ENCODE data around the gene RSPH3. TPM values are rescaled to one million over a fixed set of nuclear protein-coding genes. Genes with fewer than 3 reads are reported as not detected.

Gene RSPH3
- total RNA-seq, 4 donors from 2014 or later = 8.0 to 13.2 (median 11.2) TPM

DNA sequence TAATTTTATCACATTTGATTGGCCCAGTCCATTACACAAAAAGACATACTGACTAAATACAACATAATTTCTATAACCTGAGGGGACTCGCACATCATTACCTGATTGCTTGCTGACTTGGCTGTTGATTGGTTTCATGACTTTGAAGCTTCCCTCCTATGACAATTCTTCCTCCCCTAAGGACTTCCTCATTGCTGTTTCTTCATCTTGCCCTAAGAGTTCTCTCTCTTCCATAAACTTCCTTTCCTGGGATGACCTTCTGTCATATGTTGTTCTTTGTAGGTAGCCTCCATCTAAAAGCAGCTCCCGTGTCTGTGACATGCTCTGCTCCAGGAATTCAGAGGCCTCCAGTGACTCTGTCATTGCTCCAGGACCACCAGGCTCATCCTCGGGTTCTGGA is 22.6 kb downstream of the RSPH3 start:
- no peak for DNase-seq
- no peaks in the 10 kb centered on the region for H3K9me3 ChIP-seq
- intact Hi-C loops (cut with DNase I) = no loop called here
- no peak overlapping the region for H3K27ac ChIP-seq
- H3K4me3 ChIP-seq = no peak overlapping the region
- peaks cover 0 to under 1% (median 0%) of the 10 kb centered on the region in 3 donors for H3K4me1 ChIP-seq
- TF ChIP-seq, protein P1, sequence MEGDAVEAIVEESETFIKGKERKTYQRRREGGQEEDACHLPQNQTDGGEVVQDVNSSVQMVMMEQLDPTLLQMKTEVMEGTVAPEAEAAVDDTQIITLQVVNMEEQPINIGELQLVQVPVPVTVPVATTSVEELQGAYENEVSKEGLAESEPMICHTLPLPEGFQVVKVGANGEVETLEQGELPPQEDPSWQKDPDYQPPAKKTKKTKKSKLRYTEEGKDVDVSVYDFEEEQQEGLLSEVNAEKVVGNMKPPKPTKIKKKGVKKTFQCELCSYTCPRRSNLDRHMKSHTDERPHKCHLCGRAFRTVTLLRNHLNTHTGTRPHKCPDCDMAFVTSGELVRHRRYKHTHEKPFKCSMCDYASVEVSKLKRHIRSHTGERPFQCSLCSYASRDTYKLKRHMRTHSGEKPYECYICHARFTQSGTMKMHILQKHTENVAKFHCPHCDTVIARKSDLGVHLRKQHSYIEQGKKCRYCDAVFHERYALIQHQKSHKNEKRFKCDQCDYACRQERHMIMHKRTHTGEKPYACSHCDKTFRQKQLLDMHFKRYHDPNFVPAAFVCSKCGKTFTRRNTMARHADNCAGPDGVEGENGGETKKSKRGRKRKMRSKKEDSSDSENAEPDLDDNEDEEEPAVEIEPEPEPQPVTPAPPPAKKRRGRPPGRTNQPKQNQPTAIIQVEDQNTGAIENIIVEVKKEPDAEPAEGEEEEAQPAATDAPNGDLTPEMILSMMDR (IDR thresholded peaks at IDR 0.05) = no peak
- no peak for TF ChIP-seq POLR2A (IDR thresholded peaks at IDR 0.05)
- 88% methylated on average over 3 of the region's 3 CpGs for WGBS, 2 donors
- no peaks in the 10 kb centered on the region for H3K27me3 ChIP-seq
- H3K36me3 ChIP-seq = peaks cover 0 to 80% (median 4%) of the 10 kb centered on the region in 3 donors

DNA sequence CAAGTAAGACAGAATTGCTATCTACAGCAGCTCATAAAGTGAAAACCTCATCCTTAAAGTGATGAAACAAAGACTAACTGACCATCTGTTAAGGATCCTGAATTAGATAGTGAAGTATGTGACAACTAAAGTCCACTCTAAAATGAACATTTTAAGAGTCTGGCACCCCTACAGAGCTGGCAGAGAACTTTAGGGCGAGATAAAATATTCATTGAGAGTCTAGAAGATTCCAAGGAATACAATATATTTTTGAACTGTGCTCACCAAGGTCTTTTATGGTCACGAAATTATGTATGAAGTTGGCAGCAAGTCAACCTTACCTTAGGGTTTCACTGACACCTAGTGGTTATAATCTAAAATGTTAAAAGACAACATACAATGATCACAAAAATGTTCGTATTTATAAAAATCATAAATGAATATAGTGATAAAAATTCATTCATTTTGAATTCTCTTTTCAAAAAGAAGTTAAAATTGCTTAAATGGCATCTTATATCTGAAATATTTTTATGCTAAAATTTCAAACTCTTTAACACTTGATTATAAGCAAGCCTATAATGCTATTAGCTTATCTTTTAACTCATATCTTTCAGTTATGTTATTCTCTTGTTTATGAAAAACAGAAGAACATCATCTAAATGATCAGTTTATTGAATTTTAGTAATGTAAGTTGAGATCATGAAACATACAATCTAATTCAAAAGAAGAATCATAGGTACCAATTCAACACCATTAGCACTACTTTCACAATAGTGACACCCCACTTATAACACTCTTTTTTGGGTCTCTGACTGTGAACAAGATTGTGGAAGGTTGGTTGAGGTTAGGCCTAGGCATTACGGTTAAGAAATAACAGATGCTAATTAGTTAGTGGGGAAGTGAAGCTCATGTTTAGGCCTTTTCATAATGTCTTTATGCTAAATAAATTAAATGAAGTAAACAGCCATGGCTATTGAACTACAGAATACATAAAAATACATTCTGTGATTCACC is 27.5 kb downstream of the RSPH3 start:
- intact Hi-C loops (cut with DNase I) = no loop called here
- WGBS, 2 donors = 24 to 27% methylated on average over 4 of the region's 4 CpGs
- Histone ChIP-seq H3K9me3 (peaks cover 0 to 13% (median 9%) of the 10 kb centered on the region in 3 donors), H3K27me3 (no peaks in the 10 kb centered on the region), H3K4me3 (no peak overlapping the region), H3K4me1 (peaks cover 0 to 5% (median 0%) of the 10 kb centered on the region in 3 donors), H3K27ac (peak overlapping the region in 1 of 4 donors; percentile 44), H3K36me3 (peaks cover 0 to 66% (median 4%) of the 10 kb centered on the region in 3 donors)
- no peak for DNase-seq
- no peak for TF ChIP-seq POLR2A (IDR thresholded peaks at IDR 0.05)
- TF ChIP-seq, protein P1 (IDR thresholded peaks at IDR 0.05) = peak in 5 of 6 experiments; percentile 48 to 77 (median 57)

DNA sequence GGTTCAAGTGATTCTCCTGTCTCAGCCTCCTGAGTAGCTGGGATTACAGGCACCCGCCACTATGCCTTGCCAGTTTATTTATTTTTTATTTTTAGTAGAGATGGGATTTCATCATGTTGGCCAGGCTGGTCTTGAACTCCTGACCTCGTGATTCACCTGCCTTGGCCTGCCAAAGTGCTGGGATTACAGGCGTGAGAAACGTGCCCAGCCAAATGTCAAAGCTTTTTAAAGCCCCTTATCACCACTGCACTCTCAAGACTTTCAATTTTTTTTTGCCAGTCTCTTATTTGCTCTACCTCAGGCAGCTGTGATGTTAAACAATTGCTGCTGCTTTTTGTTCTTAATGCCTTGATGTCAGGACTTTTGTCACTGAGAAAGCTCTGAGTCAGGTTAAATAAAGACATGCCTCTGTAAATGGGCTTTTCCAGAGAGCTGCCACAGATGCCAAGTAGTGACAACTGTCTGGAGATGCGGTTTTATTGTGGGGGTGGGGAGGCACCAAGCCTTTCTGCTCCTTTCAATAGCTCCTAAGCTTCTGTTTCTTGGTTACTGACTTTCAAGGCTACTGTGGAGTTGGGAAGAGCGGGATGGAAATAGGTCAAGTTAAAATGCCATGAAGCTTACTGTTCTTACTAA is 29.2 kb downstream of the RSPH3 start:
- no peaks in the 10 kb centered on the region for H3K27me3 ChIP-seq
- H3K9me3 ChIP-seq = peaks cover 0 to 14% (median 9%) of the 10 kb centered on the region in 3 donors
- peaks cover 0 to 48% (median 0%) of the 10 kb centered on the region in 3 donors for H3K36me3 ChIP-seq
- TF ChIP-seq, protein P1 (IDR thresholded peaks at IDR 0.05) = no peak
- TF ChIP-seq POLR2A (IDR thresholded peaks at IDR 0.05) = no peak
- no peak overlapping the region for H3K4me3 ChIP-seq
- intact Hi-C loops (cut with DNase I) = loop anchor here (2.0 kb wide), 1 partner anchor 266 kb away; no protein-coding TSS in a partner anchor
- H3K4me1 ChIP-seq = peaks cover 0 to 5% (median 0%) of the 10 kb centered on the region in 3 donors
- WGBS, 2 donors = 66 to 81% methylated on average over 6 of the region's 6 CpGs
- H3K27ac ChIP-seq = peak overlapping the region in 2 of 4 donors; percentile 37 to 53
- no peak for DNase-seq

DNA sequence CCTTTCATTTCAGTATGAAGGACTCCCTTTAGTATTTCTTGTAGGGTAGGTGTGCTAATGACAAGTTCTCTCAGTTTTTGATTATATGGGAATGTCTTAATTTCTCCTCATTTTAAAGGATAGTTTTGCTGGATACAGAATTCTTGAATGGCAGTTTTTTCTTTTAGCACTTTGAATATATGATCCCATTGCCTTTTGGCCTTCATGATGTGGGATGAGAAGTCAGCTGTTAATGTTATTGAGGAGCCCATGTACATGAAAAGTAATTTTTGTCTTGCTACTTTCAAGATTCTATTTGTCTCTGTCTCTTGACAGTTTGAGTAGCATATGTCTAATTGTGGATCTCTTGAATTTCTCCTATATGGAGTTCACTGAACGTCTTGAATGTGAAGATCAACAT is 30.9 kb downstream of the RSPH3 start:
- intact Hi-C loops (cut with DNase I) = no loop called here
- Histone ChIP-seq H3K27me3 (no peaks in the 10 kb centered on the region), H3K27ac (no peak overlapping the region), H3K36me3 (peaks cover 0 to 32% (median 0%) of the 10 kb centered on the region in 3 donors), H3K4me1 (peaks cover 0 to 5% (median 0%) of the 10 kb centered on the region in 3 donors), H3K4me3 (no peak overlapping the region), H3K9me3 (peaks cover 0 to 14% (median 9%) of the 10 kb centered on the region in 3 donors)
- 95 to 96% methylated on average over 1 of the region's 1 CpG for WGBS, 2 donors
- DNase-seq = no peak
- TF ChIP-seq, protein P1 (IDR thresholded peaks at IDR 0.05) = no peak
- TF ChIP-seq POLR2A (IDR thresholded peaks at IDR 0.05) = no peak
